ENCODE data around the gene SUN3. TPM values are rescaled to one million over a fixed set of nuclear protein-coding genes. Genes with fewer than 3 reads are reported as not detected.

Gene SUN3, protein sequence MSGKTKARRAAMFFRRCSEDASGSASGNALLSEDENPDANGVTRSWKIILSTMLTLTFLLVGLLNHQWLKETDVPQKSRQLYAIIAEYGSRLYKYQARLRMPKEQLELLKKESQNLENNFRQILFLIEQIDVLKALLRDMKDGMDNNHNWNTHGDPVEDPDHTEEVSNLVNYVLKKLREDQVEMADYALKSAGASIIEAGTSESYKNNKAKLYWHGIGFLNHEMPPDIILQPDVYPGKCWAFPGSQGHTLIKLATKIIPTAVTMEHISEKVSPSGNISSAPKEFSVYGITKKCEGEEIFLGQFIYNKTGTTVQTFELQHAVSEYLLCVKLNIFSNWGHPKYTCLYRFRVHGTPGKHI
- not detected in 2 replicates for total RNA-seq

GRCh38 chr7:48028938-48029337 is at the start of gene SUN3:
Gene SUN3 (minus strand): TSS chr7:48029107. CDS start chr7:48028938, 169 bp downstream.

DNA sequence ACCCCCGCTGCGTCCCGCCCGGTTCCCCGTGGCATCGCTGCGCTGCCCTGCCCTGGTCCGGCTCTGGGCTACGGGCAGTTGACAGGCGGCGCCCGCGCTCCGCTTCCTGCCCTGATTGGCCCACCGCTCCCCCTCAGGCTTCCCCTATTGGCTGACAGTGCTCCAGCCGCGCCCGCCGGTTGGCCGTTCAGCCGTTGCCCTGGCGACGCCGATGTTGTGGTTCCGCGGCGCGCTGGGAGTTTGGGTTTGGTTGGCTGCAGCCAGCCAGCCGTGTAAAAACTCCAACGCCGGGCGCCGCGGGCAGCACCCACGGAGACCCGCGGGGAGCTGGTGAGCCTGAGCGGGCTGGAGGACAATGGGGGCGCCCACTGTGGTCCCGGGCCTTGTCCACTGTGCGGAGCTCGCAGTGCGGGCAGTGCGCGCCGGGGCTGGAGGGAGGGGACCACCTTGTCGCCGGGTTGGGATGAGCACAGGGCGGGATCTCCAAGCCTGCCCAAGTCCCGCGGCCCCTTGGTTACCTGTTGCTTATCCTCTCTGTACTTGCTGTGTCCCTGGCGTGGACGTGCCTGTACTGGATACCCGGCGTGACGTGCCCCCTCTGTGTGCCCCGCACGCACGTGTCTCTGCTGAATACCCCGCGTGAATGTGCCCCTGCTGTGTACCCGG is 6.5 kb upstream of the SUN3 start, which contains the start of gene C7orf57:
Gene C7orf57 (plus strand): TSS at position 243 of the 666 bp plus-strand sequence. CDS start 766 bp downstream, outside the sequence.

DNA sequence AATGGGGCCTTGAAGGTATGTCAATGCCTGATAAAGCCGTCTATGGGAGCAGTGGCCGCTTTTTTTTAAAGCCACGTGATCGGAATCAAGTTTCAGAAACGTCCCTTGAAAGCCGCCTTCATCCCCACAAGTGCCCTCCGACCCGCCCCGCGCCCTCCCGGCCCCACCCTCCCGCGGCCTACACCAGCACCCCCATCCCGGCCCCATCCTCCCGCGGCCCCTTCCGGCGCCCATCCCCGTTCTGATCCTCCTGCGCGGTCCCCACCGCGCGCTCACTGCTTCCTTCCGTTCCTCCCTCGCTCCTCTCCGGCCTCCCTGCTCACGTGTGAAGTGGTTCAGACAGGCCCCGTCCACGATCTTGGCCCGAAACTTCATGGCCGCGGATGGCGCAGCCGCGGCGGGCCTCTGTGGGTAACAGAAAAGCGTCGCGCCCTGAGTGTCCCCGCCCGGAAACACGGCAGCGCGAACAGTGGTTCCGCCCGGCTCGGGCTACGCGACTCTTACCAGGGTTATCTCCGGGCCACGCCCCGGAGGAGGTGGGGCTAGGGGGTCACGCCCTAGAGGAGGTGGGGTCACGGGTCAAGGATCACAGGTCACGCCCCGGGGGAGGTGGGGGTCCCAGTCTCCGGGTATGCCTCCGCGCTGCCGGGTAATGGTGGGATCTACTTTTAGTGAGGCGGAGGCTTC is 49.6 kb downstream of the SUN3 start, which contains the start of gene HUS1:
Gene HUS1 (minus strand): TSS at position 471 of the 687 bp plus-strand sequence. CDS start 96 bp downstream, at position 375.

DNA sequence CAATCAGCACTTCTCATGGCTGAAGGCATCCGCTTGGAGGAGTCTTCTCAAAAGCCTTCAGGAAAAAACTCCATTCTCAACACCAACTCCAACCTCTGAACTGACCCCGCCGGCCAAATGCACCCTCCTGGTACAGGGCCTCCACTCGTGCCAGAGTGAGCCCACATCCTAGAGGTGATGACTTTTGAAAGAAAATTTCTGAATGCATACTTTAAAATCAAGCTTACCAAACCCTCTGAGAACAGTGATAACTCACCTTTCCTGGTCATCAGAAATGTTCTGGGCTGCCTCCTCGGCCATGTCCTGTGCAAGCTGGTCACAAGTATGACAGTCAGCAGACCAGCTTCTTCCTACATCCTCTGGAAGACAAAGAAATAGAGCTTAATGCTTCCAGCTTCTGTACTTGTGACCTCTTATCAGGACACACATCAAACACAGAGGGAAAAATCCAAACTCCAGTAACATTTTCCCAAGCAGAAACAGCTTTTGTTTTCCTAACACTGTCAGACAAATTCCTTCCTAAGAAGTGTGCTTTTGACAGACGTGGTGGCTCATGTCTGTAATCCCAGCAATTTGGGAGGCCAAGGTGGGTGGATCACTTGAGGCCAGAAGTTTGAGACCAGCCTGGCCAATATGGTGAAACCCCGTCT is 80.6 kb downstream of the SUN3 start, which contains the start of gene PKD1L1:
Gene PKD1L1 (minus strand): TSS at position 326 of the 650 bp plus-strand sequence. CDS start 26 bp downstream, at position 300.

Other genes with a start within 250 kb of the SUN3 start
- gene PKD1L1, start 80.6 kb downstream of the SUN3 start, total RNA-seq, result not detected in 2 replicates
- 13.5 and 15.4 TPM in 2 replicates for gene HUS1, start 49.5 kb downstream of the SUN3 start, total RNA-seq
- gene C7orf57, start 6.4 kb upstream of the SUN3 start, total RNA-seq, result 1.6 and 2.3 TPM in 2 replicates
- gene UPP1, start 60.2 kb upstream of the SUN3 start, total RNA-seq, result 316 and 486 TPM in 2 replicates
- 0.46 and 0.62 TPM in 2 replicates for gene ABCA13, start 142.4 kb upstream of the SUN3 start, total RNA-seq